PC-9 (cell line): Measurements from ENCODE around the gene ANXA2.

ENCODE experiments used
- CTCF ChIP-seq: fragments of 200-600 bp; sonication (generic); conservative IDR thresholded peaks from 2 replicates; pipeline ENCODE4 v1.6.1; 2017; ENCODE audit warnings: mixed run types, antibody characterized with exemption, mild to moderate bottlenecking, moderate library complexity
- EZH2 ChIP-seq: fragments of 200-600 bp; sonication (generic); IDR thresholded peaks from 2 replicates; pipeline ENCODE4 v1.8.0; 2017; ENCODE audit warnings: antibody characterized with exemption, low read depth

- TF ChIP-seq CTCF, result no peak
- TF ChIP-seq EZH2, result no peak
These were observed 18.1 kb downstream of the ANXA2 start for GRCh38 chr15:60379525-60380274.
